ENCODE data around the gene TMPRSS9. TPM values are rescaled to one million over a fixed set of nuclear protein-coding genes. Genes with fewer than 3 reads are reported as not detected.

Gene TMPRSS9
- total RNA-seq, 4 donors from 2014 or later, result 0.13 to 0.78 TPM; not detected in 2

DNA sequence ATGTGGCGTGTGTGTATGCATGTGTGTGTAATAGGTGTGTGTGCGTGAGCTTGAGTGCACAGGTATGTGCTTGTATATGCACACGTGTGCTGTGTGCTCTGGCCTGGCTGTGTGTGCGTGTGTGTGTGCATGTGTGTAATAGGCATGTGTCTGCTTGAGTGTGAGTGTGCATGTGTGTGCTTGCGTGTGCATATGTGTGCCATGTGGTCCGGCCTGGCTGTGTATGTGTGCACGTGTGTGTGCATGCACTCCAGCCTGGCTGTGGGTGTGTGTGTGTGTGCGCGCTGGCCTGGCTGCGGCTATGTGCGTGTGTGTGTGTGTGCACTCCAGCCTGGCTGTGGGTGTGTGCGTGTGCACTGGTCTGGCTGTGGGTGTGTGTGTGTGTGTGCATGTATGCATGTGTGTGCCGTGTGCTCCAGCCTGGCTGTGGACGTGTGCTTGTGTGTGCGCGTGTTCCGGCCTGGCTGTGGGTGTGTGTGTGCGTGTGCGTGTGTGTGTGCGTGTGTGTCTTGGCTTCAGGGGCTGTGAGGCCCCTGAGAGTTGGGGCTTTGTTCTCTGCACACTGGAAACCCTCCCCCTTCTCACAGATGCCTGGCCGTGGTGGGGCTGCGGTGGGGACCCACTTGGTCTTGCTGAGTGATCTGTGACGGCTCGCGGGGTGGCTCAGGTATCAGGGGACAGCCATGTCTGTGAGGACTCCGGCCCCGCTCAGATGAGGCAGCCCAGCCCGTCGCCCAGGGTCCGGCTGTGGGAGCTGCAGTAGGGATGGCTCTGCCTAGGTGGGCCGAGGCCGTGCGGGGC, 23.3 kb upstream of the TMPRSS9 start:
- Histone ChIP-seq H3K27me3 (no peaks in the 10 kb centered on the region), H3K9me3 (no peaks in the 10 kb centered on the region), H3K36me3 (peaks cover 5 to 8% of the 10 kb centered on the region in 2 donors), H3K27ac (no peak overlapping the region), H3K4me1 (peaks cover 11 to 20% of the 10 kb centered on the region in 2 donors), H3K4me3 (replicated peaks in 1 of 3) (no peak overlapping the region)
- TF ChIP-seq, protein P1, sequence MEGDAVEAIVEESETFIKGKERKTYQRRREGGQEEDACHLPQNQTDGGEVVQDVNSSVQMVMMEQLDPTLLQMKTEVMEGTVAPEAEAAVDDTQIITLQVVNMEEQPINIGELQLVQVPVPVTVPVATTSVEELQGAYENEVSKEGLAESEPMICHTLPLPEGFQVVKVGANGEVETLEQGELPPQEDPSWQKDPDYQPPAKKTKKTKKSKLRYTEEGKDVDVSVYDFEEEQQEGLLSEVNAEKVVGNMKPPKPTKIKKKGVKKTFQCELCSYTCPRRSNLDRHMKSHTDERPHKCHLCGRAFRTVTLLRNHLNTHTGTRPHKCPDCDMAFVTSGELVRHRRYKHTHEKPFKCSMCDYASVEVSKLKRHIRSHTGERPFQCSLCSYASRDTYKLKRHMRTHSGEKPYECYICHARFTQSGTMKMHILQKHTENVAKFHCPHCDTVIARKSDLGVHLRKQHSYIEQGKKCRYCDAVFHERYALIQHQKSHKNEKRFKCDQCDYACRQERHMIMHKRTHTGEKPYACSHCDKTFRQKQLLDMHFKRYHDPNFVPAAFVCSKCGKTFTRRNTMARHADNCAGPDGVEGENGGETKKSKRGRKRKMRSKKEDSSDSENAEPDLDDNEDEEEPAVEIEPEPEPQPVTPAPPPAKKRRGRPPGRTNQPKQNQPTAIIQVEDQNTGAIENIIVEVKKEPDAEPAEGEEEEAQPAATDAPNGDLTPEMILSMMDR (IDR thresholded peaks at IDR 0.05), result no peak
- no peak for TF ChIP-seq POLR2A (IDR thresholded peaks at IDR 0.05)
- intact Hi-C loops (cut with DNase I), result no loop called here
- no peak for DNase-seq
- 86 to 92% methylated on average over 12 to 17 of the region's 33 CpGs for whole genome bisulfite sequencing, 2 donors

- DNase-seq, result no peak
- Histone ChIP-seq H3K27ac (no peak overlapping the region), H3K9me3 (no peaks in the 10 kb centered on the region), H3K36me3 (peaks cover 5 to 11% of the 10 kb centered on the region in 2 donors), H3K4me3 (replicated peaks in 1 of 3) (no peak overlapping the region), H3K27me3 (no peaks in the 10 kb centered on the region), H3K4me1 (peaks cover 5 to 14% of the 10 kb centered on the region in 2 donors)
- intact Hi-C loops (cut with DNase I), result no loop called here
- TF ChIP-seq, protein P1 (IDR thresholded peaks at IDR 0.05), result no peak
- TF ChIP-seq POLR2A (IDR thresholded peaks at IDR 0.05), result no peak
- 77 to 87% methylated on average over 16 to 18 of the region's 19 CpGs for WGBS, 2 donors
Measured at GRCh38 chr19:2337329-2337707, 22.7 kb upstream of the TMPRSS9 start.

DNA sequence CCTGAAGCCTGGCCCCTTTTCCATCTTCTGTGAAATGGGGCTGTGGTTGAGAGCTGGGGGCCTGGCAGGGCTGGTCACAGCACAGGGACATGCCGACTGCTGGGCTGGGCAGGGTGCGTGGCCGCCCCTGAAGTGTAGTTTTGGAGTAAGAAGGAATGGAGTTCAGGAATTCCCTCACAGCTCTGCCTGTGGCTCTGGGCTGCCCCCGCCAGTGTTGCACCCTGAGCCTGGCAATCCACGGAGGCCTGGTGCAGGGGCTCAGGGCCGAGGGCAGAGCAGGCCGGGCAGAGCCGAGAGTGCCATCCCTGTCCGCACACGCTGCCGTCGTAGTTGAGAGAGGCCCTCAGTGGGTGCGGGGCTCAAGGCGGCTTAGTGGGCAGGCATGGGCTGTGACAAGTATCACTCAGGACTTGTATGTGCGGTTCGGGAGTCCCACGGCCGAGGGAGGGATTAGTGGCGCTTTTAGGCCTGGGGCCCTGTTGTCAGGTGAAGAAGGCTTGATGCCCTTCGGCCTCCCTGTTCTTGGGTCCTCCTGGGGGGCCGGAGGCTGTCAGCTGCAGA, 21.9 kb upstream of the TMPRSS9 start:
- no peak for TF ChIP-seq POLR2A (IDR thresholded peaks at IDR 0.05)
- TF ChIP-seq, protein P1 (IDR thresholded peaks at IDR 0.05), result no peak
- no peaks in the 10 kb centered on the region for H3K9me3 ChIP-seq
- 93 to 94% methylated on average over 16 to 18 of the region's 21 CpGs for WGBS, 2 donors
- H3K4me3 ChIP-seq (replicated peaks in 1 of 3), result no peak overlapping the region
- peaks cover 5 to 11% of the 10 kb centered on the region in 2 donors for H3K36me3 ChIP-seq
- H3K27ac ChIP-seq, result no peak overlapping the region
- intact Hi-C loops (cut with DNase I), result no loop called here
- no peak for DNase-seq
- no peaks in the 10 kb centered on the region for H3K27me3 ChIP-seq
- peaks cover 0 to 8% of the 10 kb centered on the region in 2 donors for H3K4me1 ChIP-seq

DNA sequence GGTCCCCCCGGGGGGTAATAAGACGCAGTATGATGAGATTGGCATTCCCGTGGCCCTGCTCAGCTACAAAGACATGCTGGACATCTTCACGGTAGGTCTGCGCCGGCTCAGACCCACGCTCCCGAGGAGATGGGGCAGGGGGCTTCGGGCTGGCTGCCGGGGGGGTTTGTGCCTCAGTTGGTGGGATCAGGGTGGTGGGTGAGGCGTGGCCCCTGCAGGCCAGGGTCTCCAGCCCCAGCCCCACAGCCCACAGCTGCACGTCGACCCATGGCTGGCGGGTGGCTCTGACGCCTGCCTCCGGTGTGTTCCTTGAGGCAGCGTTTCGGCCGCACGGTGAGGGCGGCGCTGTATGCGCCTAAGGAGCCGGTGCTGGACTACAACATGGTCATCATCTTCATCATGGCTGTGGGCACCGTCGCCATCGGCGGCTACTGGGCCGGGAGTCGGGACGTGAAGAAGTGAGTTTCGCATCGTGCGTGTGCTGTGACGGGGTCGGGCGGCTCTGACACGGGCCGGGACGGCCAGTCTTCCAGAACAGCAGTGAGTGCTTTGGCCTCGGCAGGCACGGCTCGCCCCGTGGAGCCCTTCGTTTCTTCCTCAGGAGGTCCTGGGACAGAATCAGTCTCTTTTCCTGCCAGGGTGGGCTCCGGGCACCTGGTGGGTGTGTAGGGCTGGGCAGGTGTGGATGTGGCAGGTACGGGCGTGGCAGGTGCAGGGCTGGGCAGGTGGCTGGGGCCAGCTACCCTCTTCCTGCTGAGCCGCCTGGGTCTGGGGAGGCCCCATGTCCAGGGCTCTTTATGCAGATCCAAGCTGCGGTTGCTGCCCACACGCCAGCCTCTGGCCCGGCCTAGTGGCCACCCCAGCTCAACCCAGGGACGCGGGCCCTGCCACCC, 21.1 kb upstream of the TMPRSS9 start:
- H3K36me3 ChIP-seq, result peaks cover 5 to 11% of the 10 kb centered on the region in 2 donors

More for the DNA sequence above, 21.1 kb upstream of the TMPRSS9 start:
- H3K9me3 ChIP-seq, result no peaks in the 10 kb centered on the region
- no peaks in the 10 kb centered on the region for H3K27me3 ChIP-seq
- H3K4me1 ChIP-seq, result no peaks in the 10 kb centered on the region
- 93 to 98% methylated on average over 46 to 48 of the region's 54 CpGs for WGBS, 2 donors
- intact Hi-C loops (cut with DNase I), result no loop called here
- H3K27ac ChIP-seq, result no peak overlapping the region
- TF ChIP-seq, protein P1 (IDR thresholded peaks at IDR 0.05), result no peak
- no peak for TF ChIP-seq POLR2A (IDR thresholded peaks at IDR 0.05)
- no peak for DNase-seq
- H3K4me3 ChIP-seq (replicated peaks in 1 of 3), result no peak overlapping the region

All from thyroid gland (tissue), 4 donors.